ENCODE data around the gene DAPK3.
"Not testable (repeated sequence)": the region's sequence is repeated elsewhere in the genome, so short reads cannot be mapped to it uniquely, and the experiment has no call there.

DAPK3 gene

DNA sequence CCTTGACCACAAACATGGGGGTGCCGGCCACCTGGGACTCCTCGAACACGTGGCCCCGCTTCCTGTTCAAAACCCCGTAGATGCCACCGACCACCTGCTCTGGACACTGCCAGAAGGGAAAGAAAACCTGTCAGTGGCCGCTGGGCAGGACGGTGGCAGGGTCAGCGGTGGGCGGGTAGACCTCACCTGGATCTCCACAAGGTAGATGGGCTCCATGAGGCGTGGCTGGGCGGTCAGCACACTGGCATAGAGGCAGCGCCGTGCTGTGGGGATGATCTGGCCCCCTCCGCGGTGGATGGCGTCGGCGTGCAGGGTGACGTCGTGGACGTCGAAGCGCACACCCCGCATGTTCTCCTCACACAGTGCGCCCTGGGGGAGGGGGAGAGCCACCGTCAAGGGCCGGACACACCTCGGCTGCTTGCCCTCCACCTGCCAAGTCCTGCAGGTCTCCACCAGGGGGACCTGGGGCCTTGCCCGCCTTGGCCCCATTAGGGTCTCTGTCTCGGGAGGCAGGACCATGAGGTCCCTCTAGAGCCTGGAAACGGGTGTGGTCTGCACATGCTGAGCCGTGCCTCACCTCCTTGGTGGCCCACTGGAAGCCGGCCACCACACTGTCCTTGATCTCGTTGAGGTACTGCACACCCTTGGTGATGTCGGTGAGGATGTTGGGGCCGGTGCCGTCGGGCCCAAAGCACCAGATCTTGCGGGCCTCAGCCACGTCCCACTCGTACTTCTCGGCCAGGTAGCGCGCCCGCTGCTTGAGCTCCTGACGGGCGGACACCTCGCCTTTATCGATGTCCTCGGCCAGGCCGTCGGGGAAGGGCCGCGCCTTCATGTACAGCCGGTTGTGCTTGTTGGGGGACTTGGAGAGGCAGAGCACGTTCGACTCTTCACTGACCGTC lies 6.6 kb upstream of the DAPK3 start:
- peak in 1 of 5 experiments; percentile 18 for DNase-seq

DNA sequence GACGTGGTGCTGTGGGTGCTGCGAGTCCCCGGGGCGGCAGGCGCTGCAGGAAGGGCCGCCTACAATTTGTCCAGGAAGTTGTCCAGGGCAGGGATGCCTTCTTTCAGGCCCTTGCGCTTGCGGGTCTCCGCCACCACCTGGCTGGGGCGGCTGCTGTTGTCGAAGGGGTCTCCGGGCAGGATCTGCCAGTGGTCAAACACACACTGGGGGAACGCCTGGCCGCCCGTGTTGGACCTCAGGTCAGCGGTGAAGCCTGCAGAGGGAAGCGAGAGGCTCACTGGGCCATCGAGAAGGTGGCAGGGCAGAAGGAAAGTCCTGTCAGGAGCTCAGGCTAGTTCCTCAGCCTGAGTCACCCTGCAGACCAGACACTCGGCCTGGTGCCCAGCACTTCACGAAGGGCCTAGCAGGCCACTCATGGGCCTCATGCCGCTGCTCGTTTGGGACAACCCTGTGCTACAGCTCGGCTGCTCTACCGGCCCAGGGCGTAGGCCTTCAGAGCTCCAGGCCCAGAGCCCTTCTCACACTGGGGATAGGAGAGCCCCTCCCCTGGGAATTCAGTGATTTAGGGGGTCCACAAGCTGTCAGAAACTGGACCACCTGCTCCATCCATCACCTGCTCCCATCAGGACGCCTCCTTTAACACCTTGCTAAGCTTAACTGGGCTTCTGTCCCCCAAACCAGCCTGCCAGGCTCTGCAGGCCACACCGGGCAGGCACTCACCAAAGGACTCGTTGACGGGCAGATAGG lies 5.8 kb upstream of the DAPK3 start:
- no peak for DNase-seq

DNA sequence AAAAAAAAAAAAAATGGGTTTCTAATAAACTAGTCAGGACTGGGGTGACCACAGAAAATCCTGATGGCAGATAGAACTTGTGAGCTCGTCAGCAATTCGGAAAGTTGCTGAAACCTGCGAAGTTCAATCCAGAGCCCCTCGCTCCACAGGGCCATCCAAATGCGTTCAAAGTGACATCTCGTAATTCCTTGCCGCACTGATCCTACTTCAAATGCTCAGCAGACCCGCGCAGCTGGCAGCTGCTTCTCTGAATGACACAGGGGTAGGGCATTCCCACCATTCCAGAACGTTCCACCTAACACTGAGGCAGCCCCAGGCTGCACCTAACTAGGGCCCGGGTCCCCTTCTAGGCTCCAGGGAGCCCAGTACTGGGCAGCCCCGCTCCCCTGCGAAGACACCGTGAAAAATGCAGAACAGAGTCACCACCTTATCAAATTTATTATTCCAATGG lies 4.8 kb upstream of the DAPK3 start:
- no peak for DNase-seq

DNA sequence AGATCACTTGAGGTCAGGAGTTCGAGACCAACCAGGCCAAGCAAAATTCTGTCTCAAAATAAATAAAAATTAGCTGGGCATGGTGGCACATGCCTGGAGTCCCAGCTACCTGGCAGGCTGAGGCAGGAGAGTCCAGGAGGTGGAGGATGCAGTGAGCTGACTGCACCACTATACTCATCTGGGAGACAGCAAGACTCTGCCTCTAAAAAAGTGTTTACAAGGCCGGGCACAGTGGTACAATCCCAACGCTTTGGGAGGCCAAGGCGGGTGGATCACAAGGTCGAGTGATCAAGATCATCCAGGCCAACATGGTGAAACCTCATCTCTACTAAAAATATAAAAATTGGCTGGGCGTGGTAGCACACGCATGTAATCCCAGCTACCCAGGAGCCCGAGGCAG lies 4.2 kb upstream of the DAPK3 start:
- no peak for DNase-seq

DNA sequence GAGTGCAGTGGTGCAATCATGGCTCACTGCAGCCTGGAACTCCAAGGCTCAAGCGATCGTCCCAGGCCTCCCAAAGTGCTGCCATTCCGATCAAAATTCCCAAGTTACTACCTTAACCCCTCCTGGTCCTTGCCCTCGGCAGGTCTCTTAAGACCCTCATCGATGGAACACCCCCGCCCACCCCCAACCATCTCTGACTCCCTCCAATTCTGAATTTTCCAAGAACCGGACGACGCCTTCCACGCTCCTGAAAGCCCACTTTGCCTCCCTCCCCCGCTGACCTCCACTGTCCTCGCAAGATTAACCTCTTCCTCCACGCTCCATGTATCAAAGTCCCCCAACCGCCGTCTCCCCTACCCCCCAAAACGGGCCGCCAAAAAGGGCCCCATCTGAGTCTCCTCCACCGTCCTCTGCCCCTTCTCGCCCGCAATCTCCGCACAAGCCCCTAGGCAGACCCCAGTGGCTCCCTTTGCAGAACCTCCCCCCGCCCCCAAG lies 539 bp downstream of the DAPK3 start:
- no peak for DNase-seq

DNA sequence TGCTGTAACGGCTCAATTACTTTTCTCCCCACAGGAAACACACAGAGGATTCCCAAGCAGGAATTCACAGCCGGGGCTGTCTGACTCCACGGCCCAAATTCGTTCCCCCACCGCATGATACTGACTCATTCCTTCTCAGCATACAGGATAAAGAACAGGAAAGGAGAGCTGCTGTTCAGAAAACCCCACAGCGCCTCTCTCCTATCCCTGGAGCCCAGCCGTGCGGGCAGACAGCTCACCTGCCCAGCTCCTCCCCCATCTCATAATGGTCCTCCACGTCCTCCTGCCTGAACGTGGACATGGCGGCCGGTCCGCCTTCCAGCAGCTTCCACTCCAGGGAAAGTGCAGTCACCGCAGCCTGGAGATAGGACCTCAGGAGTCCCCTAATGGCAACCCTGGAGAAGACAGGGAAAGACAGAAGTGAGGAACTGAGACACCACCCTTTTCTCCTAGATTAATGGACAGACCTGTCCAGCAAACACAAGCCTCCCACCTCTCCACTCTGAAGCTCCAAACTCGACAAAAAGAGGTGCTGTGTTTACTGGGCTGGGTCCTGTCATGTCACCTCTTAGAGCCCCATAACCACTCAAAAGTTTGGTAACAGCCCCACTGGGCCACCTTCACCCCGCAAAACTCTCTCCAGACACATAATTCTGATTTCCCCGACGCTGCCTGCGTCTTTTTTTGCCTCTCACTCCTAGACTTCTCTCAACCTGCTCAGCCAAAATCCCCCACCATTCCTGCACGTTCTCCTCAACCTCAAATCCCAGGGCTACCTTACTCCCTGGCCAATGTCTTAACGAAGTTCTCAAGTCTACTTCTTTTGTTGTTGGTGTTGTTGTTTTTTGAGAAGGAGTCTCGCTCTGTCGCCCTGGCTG lies 1.2 kb downstream of the DAPK3 start:
- no peak for DNase-seq

DNA sequence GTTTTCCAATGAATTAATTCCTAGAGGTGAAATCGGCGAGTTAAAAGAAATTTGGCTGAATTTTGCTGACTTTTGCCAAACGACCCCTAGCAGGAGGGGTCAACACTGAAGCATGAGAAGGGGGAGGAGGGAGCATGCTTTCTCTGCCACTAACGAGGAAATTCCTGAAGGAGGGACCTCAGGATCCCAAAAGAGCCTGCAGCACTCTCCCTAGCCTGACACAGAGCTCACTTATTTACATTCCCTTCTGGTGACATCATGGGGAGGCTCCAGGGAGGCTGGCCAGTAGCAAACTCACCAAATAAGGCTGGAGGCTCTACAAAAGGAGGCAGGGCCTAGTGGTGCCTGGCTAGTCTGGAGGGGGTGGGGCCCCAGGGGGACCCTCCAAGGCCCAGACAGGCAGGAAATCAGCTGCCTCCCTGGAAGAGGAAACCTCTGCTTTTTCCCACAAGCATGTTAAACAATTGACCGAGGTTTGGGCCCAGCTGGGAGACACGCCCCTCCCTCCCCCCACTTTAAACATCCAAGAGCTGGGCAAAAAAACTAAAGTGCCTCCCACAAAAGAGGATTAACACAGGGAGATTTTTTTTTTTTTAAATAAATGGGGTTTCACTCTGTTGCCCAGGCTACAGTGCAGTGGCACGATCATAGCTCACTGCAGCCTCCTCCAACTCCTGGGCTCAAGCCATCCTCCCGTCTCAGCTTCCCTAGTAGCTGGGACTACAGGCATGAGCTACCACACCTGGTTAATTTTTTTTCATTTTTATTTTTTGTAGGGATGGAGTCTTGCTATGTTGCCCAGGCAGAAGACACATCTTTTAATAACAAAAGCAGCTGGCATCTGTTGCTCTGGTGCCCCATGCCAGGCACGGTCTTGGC lies 2.1 kb downstream of the DAPK3 start:
- no peak for DNase-seq

DNA sequence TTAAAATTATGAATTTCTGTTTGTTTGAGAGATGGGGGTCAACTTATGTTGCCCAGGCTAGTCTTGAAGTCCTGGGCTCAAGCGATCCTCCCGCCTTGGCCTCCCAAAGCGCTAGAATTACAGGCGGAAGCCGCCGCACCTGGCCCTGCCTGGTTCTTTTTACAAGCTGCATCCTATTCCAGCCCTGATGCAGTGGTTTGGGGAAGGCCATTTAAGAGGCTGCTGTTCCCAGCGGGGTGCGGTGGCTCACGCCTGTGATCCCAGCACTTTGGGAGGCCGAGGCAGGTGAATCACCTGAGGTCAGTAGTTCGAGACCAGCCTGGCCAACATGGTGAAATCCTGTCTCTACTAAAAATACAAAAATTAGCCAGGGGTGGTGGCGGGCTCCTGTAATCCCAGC lies 2.9 kb downstream of the DAPK3 start:
- DNase-seq, result not testable (repeated sequence)

DNA sequence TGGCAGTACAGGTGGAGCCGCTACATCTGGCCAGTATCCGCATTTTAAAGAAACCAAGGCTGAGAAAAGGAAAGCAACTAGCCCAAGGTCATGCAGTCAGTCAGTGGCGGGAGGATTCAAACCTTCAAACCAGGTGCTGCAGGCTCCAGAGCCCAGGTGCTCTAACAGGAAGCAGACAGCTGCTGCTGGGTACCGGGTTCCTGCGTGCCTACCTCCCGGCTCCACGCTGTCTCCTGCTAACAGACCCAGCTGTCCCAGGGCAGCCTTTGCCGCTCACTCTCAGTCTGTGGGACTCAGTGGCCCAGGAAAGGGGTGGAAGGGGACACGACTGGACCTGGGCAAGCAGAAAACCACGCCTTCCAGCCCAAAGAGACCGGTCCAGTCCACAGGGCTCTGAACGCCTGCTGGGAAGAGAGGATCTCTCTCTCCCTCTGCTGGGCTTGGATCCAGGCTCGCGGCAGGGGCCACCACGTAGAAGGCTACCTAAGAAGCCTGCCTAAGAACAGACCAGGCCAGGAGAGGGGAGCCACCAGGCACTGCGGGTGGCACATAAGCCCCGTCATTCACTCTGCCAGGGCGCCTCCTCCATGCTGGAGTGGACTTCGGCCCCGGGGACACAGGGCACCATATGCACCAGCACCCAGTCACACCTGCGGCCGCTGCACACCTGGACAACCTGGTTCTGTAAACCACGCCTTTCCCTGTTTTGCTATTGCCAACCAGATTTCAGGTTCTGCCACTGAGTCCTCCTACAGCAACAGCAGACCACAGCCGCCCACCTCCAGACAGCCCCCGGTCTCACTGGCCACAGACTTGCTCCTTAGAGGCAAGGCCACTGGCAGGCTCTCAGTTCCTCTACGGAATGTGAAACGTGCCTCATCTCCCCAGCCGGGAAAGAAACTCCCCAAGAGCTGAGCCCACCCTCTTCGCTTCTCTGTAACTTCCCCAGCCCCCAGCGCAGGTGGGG lies 4.6 kb downstream of the DAPK3 start:
- DNase-seq, result no peak

DNA sequence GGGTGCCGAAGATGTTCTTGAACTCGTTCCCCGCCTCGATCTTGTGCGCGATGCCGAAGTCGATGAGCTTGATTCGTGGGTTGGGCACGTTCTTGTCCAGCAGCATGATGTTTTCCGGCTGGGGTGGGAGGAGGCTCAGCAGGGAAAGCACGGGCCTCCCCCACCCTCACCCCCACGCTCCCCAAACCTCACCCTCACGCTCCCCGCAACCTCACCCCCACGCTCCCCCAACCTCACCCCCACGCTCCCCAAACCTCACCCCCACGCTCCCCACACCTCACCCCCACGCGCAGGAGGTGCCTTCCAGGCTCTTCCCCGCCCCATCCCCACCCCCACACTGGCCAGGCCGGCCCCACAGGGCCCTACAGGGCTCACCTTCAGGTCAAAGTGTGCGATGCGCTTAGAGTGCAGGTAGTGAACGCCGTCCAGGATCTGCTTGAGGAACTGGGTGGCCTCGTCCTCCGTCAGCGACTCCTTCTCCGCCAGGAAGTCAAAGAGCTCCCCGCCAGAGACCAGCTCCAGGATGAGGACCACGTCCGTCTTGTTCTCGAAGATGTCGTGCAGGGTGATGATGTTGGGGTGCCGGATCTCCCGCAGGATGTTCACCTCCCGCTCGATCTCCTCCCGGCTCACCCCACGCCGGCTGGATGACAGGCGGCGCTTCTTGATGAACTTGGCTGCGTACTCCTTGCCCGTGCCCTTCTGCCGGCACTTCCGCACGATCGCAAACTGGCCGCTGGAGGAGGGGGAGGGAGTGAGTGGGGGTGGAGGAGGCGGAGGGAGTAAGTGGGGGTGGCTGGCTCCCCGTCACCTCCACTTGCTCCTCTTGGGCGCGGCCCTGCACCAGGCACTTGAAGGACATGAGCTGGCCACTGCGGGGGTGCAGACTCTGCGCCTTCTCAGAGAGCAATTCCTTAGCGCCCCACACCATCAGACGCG lies 6.4 kb downstream of the DAPK3 start:
- no peak for DNase-seq

DNA sequence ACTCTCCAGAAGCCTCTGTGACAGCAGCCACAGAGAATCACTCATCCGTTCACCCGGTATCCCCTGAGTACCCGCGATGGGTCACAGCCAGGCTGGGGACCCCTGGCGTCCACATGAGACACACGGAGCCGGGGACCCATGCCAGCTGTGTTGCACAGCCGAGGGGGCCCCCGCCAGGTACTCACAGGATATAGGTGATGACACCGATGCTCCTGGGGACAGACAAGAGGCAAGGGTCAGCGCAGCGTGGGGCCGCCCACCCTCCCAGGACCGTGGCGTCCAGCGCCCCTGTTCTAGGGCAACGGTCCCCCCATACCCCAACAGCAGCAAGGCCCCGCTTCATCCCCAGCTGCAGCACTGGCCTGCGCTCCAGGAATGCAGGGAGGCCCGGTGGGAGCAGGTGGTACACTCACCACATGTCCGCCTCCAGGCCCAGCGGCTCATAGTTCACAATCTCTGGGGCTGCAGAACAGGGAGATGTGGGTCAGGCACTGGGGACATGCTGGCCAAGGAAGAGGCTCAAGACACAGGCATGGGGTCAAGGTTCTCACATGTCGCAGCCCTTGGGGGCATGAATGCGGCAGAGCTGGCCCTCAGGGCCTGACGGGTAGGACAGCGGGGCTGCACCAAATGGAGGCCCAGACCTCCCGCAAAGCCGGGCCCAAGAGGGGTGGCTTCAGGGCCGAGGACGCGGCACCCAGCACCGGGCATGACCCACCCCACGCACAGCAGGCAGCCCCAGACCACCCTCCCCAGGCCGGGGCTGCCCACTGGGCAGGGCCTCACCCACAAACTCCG lies 7.2 kb downstream of the DAPK3 start:
- DNase-seq, result no peak

DNA sequence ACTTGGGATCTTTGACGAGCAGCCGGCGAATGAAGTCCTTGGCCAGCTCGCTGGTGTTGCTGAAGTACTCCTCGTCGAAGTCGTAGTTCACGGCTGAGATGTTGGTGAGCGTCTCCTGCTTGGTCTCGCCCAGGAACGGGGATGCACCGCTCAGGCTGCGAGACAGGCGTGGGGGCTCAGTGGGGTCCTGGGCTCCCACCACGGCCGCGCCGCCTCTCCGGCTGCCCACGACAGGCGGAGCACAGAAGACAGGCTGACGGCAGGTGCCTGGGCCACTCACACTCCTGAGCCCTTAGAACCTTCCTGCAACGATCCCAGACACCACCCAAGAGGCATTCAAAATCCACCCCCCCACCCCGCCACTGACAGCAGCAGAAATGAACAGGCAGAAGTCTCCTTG lies 9.9 kb downstream of the DAPK3 start:
- DNase-seq, result no peak

DNA sequence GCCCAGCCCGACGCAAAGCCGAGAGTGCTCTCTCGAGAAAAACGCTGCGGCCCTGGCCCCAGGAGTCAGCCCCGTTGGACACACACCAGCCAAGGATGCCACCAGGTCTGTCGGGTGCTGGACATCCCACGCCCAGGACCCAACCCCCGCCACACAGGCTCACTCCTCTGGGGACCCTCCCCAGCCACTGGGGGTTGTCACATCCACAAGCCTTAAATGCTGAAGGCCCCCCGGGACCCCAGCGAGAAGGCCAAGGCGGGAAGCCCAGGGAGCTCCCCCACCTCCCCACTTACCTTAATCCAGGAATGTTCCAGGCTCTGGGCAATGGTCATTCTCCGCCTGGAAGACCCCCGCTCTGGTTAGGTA lies 11.2 kb downstream of the DAPK3 start:
- no peak for DNase-seq

DNA sequence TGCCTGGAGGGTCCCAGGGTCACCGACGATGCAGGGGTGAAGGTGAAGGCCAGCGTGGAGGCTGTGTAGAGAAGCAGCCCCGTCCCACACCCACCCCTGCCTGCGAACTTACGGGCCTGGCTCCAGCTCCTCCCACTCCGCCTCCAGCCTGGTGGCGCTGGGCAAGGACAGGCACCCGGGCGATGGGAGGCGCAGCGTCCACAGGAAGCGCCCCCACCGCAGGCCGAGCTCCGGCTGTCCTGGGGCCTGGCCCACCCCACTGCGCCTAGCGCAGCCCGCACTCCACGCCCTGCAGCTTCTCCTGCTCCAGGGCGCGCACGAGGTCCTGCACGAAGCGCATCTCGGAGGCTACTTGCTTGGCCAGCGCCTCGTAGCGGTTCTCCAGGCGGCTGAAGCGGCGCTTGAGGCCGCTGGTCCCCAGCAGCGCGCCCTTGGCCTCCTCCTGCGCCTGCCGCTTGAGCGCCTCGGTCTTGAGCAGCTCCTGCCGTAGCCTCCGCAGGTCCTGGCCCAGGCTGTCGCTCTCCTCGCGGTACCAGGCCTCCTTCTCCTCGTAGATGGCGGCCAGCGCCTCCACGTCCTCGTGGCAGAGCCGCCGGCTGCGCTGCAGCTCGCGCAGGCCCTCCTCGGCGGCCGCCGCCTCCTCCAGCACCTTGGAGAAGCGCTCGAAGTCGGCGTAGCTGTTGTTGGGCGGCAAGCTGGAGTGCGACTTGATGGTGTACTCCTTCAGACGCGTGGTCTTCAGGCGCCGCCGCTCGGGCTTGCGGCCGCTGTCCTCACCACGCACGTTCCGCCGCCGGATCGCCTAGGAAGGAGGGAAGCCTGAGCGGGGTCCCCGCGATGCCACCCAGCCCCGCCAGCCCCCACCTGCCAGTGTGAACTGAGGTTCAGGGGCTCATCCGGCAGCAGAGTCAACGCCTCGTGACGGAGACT lies 11.8 kb downstream of the DAPK3 start:
- no peak for DNase-seq

DNA sequence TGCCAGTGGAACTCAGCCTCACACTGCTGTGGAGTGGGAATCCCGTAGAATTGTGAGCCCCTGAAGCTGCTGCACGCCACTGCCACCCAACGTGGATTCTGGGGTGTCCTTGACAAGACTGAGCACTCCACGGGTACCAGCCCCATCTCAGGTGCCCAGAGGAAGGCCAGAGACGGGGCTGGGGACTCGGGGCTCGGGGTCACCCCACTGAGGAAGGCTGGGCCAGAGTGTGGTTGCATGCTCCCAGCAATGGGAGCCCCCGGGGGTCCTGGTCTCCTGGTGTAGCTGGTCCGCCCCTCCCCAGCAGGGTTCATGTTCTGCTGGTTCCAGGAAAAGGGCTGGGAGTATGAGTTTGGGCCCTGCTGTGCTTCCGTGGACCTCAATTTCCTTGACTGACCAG lies 15.2 kb downstream of the DAPK3 start:
- DNase-seq, result no peak

DNA sequence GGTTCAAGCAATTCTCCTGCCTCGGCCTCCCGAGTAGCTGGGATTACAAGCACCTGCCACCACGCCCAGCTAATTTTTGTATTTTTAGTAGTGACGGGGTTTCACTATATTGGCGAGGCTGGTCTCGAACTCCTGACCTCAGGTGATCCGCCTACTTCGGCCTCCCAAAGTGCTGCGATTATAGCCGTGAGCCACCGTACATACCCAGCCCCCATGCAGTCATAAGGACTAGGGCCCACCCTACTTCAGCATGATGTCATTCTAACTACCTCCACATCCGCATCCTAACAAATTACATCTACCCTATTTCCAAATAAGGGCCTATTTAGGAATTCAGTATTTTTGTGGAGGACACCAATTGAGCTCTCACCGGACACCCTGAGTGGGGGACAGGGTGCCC lies 15.6 kb downstream of the DAPK3 start:
- DNase-seq, result not testable (repeated sequence)

DNA sequence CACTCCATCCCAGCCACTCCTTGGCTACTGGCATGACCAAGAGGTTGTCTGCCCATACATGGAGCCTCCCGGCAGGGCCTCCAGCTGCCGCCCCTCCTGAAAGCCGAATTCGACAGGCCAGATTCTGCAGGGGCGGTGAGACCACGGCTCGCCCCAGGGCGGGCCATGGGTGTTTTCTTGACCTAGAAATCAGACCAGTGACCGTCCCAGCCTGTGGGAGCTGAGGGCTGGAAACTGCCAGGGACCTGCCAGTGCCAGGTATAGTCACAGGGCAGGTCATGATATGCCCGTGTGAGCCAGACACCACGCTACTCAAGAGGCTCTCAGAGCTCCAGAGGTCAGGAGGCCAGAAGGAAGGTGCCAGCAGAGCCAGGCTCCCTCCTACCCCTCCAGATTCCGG lies 16.8 kb downstream of the DAPK3 start:
- DNase-seq, result no peak
